GM21825 (cell line): ENCODE results near the gene ARID1B.

Source experiments
- ATAC-seq: cut with Tn5 transposase; IDR thresholded peaks from one replicate; pipeline ENCODE4 v1.9.1; 2021; ENCODE audit warnings: mild to moderate bottlenecking, moderate library complexity; ENCODE audit not compliant: unreplicated experiment

ARID1B gene

DNA sequence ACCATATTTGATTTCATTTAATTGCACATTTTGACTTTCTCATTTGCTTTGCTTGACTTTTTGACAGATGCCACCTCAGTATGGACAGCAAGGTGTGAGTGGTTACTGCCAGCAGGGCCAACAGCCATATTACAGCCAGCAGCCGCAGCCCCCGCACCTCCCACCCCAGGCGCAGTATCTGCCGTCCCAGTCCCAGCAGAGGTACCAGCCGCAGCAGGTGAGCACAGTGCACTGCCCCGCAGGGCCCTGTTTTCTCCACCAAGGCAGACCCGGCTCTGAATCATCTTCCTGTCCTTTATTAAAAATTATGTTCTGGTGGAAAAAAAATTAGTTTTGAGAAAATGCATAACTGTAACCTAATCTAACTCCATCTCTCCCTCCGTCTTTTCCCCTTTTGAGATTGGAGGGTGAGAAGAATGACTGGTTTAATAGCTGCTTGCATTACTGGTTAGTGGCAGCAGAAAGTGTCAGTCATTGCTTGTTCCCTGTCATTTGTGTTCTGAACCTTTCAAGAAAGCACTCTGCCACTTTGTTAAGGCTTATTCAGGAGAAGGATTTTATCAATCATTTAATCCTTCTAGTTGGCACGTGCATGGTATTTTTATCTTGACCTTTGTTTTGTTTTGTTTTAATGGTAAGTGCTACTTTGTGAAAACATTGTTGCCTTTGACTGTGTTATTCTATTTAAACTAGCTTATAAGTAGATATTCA, 124.3 kb downstream of the ARID1B start:
- no peak for ATAC-seq

DNA sequence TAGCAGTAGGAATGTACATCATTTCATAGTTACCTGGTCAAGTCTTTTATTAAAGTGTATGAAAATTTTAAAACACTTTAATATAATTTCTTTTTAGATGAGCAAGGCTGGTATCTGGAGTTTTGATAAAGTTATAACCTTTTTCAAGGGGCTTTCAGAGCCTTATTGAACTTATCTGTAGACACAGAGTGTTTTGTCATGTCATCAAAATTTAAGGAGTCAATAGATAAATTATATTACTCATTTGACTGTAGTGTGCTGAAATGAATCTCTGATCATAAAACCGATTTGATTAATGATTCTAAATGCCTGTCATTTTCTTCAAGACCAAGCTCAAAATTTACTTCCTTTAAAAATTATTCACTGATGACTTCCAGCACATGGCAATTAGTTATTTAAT, 125.6 kb downstream of the ARID1B start:
- no peak for ATAC-seq

DNA sequence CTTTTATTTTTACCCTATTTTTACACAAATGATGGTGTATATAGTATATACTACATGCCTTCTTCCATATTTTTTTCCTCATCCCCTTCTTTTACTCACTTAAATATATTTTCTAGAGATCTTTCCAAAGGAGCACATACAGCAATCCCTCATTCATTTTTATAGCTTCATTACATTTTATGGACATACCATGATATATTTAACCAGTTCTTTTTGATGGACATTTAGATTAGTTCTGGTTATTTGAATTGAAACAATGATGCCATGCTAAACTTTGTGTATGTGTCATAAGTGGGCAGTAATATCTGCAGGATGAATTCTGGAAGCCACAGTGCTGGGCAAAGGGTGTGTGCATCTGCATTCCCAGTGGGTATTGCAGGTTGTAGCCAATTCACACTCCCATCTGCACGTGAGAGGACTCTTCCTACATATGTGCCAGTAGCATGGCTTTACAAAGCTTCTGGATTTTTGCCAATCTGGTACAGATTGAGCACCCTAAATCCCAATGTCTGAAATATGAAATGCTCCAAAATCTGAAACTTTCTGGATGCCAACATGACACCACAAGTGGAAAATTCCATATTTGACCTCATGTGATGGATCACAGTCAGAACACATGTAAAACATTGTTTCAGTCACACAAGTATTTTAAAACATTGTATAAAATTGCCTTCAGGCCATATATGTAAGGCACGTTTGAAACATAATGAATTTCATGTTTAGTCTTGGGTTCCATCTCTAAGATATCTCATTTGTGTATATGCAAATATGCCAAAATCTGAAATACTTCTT, 127.2 kb downstream of the ARID1B start:
- no peak for ATAC-seq

DNA sequence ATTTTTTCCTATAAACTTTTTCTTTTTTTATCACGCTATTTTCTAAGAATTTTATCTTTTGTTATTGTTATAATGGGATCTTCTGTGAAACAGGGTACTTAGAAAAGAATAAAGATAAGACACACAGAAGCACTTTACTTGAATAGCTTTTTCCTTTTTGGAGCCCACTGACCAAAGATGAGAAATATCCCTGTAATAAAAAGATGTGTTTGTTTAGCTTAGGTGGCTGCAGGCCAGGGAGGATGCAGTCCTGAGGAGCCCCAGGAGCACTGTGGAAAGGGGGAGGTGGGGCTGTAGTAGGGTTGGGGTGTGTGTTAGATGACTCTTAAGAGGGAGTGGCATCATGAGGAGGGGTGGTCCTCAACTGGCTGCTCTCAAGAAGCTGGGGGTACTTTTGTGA, 128.6 kb downstream of the ARID1B start:
- ATAC-seq, result no peak

DNA sequence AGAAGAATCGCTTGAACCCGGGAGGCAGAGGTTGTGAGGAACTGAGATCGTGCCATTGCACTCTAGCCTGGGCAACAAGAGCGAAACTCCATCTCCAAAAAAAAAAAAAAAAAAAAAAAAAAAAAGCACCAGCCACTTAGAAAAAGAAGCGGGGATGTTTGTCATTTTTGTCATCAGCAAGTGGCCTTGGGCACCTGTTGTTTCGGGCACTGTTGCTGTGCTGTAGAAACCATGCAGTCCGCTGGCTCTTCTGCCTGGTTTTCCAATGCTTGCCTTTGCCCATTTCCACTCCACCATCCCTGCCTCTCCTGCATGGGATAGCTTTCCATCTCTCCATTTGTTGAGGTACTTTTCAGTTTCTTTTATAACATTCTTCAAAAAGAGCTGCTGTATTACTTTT, 129.3 kb downstream of the ARID1B start:
- no peak for ATAC-seq

DNA sequence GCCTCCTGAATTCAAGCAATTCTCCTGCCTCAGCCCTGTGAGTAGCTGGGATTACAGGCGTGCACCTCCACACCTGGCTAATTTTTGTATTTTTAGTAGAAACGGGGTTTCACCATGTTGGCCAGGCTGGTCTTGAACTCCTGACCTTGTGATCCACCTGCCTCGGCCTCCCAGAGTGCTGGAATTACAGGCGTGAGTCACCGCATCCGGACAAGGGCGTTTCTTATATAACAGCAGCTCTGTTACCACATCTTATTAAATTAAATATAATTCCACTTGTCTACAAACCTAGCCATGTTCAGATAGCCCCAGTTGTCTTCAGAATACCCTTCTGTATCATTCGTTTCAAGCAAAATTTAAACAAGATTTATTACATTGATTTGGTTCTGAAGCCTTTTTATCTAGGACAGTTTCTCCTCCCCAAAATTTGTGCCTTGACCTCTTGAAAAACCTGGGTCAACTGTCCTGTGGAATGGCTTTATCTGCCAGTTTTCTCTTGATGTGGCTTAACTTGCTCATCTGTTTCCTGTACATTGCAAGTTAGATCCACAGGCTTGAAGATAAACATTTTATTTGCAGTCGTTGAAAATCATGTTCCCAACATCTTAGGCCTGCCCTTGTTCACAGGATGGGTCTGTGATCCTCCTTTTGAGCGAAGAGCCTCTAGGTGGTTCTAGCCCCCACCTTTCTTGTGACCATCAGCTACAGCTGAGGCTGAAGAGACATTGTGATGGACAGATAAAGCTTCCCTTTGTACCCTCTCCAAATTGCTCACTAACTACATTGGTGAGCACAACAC, 132.2 kb downstream of the ARID1B start:
- ATAC-seq, result no peak

DNA sequence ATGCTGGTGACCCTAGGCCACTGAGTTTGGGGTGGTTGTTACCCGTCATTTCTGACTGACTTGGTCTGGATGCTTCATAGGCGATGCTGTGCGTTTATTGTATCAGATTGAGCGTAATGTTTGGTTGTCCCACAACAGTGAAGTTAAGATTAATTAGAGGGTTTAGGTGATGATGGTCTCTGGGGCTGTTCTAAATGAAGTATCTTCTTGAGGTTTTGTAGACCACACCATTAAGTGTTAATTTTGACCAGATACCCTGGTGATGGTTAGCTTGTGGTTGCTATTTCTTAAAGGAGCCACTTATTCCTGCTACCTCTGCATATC, 132.8 kb downstream of the ARID1B start:
- no peak for ATAC-seq

DNA sequence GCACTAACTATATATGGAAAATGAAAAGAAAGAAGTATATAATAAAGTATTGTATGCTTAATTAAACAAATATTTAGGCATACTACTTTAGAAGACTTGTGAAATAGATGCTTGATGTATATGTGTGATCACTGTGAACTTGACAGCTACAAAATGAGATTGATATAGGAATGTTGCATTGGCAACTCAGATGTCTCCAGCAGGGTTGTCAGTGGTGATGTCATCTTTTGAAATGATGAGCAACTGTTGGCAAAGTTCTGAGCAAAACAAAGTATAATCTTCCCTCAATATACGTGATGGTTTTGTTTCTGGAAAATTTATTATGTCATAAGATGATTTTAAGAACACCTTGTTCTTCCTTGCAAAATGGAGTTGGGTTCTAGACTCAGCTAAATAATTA, 133.8 kb downstream of the ARID1B start:
- no peak for ATAC-seq

DNA sequence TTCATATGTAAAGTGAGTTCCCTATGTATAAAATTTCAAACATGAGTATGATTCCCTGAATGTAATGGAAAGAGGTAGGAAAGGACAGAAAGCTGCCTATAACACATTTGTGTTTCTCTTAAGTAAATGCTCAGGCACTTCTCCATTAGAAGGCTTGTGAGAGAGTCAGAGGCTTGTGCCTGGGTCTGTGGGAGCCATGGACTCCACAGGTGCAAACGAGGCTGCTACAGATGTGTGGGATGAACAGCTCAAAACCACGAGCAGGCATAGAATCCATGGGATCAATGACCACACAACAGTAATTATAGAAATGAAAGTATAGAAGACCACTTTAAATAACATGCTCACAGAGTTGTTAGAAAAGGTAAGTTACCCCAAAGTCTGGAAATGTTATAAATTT, 134.4 kb downstream of the ARID1B start:
- ATAC-seq, result no peak

DNA sequence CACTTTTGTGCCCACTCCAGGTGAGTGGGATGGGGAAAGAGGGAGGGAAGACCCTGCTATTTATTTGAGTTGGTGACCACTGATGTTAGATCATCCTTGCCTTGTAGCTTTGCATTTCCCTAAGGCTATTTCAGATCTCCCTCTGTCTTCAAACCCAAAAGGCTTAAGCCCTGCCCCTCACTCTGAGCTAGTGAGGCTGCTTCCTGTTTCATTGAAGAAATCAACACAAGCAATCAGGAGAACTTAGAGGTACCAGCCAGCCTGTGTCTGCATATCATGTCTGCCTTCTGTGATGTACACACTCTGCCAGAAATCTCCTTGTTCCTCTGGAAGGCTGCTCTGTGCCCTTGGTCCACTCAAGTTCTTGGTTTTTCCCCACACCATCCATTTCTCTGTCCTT, 135.3 kb downstream of the ARID1B start:
- no peak for ATAC-seq

DNA sequence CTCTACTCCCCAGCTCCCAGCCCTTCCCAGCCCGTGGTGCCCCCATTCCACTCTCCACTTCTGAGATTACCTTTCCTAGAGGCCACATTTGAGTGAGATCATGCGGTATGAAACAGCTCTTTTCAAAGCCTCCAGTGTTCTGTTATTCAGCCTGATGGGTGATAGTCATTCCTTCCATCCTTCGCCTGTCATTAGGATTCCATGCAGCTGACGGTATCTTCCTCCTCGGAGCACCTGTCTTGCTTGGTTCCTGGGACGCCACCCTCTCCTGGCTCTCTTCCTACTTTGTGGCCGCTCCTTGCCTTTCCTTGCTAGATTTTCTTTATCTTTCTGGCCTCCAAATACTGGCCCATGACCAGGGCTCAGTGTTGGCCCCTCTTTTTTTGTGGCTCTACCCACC, 137.0 kb downstream of the ARID1B start:
- no peak for ATAC-seq

DNA sequence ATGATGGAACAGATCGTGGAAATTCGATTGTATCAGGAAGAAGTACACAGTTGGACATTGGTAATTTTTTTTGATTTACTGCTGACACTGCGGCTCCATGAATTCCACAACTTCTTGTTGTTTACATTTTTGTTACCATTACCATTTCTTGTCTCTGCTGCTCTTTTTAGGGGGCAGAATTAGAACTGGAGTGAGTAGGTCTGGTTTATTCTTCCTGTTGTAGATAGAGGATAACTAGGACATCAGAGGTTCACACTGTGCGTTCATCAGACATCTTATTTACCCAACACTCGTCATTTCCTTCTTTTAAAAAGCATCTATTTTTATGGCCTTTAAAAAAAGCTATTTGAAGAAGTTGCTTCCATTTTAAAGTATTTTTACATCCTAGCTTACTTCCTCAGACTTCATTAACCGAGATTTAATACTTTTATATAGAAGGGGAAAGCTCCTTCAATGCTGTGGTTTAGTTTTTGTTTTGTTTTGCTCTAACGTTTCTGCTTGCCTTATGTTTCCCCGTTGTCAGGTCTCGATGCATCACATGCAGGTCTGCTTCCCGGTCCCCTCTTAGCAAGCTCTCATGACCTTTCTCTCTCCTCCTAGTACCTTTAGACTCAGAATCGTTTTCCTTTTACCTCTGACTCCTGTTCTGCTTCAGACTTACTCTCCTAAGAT, 139.1 kb downstream of the ARID1B start:
- peak; percentile 45 for ATAC-seq

DNA sequence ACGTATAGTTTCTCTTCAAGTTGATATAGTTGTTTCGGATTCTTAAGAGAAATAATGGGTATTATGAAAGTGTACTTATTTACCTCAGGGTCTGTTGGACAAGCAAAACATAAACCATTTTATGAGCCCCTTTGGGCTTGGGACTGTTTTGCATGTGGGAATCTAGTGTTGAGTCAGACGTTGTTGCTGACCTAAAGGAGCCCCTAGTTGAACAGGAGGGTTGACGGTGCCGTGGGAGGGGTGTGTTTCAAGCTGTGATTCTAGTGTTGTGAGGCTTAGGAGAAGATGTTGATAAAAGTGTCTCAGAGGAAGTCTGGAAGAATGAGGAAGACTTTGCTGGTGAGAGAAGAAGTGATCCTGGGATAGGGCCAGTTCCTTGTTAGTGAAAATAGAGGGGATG, 140.0 kb downstream of the ARID1B start:
- peak; percentile 48 for ATAC-seq

DNA sequence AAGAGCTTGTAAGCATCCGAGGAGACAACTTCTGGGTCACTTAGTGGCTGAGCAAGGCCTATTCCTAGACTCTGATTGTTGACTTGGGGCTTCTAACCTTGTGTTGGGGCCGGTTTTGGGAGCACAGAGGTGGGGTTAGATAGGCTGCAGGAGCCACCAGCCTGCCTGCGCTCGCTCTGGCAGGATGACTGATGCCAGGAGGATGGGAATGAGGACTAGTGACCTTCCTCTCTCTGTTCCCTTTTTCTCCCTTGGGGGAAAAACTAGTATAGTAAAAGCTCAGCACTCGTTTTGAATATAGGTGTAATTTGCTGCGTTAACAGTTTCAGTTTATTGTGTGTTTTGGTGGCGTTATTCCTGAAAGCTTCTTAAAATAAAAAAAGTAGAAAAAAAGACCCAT, 141.5 kb downstream of the ARID1B start:
- no peak for ATAC-seq

DNA sequence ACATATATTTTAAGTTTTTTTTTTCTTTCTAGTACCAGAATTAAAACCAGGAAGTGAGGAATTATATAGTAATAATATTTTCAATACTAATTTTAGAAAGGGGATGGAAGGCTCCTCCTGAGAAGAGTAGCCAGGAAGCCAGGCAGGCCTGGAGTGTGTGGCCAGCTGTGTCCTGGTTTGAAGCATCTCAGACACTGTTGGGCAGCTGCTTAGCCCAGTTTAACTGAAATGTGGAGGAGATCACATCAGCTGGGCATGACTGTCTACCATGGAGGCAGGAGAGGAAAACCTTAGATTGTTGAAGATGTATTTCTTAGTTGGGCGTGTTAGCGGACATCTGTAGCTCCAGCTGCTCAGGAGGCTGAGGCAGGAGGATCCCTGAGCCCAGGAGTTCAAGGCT, 142.2 kb downstream of the ARID1B start:
- ATAC-seq, result no peak

DNA sequence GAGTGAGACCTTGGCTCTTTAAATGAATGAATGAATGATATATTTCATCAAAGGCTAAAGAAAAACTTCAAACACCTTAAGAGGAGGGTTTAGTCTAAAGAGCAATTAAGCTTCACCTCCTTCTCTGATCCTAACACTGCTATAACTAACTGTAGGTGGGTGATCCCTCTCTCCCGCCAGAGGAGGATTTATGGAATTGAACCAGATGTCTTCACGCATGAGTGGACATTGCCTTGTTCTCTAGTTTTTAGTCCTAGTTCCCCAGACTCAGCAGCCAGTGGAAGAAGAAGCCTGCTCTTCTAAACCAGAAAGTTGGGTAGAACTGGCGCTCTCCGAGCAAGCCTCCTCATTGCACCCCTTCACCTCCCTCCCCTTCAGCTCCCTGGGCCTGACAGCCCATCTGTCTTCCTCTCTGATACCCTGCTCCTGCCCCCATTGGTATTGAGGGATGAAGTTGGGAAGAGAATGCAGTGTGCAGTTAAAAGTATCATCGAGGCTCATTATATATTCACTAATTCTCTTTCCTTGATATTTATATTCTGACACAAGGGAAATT, 142.7 kb downstream of the ARID1B start:
- no peak for ATAC-seq

DNA sequence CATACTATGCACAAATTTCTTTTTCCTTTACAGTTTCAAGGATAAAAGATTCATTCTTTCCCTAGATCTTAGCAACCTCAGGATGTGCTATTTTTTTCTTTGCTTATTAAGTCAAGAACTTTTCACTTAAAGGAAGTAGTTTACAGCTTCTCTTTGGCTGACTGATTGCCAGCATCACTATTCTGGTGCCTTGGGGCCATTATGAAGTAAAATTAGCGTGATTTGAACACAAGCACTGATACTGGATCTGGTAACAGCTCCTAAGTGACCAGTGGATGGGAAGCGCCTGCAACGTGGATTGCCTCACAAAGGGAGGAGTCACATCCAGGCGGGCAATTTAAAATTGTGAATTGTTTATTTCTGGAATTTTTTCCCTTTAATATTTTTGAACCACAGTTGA, 147.1 kb downstream of the ARID1B start:
- no peak for ATAC-seq

DNA sequence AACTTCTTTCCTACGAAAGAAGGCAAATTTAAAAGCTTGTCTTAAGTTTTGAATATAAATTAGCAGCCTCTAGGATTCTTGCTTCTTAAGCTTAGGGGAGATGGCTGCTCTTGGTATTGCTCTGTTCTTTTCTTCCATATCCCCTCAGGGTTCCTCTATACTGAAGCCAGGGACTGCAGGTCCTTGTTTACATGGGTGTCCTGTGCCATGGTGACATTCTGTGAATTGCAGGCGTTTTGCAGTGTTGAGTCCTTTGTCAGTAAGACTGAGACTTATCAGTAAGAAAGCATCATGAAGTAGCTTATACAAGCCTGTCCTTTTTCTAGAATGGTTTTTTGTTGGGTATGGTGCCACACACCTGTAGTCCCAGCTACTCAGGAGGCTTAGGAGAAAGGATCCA, 147.8 kb downstream of the ARID1B start:
- no peak for ATAC-seq

DNA sequence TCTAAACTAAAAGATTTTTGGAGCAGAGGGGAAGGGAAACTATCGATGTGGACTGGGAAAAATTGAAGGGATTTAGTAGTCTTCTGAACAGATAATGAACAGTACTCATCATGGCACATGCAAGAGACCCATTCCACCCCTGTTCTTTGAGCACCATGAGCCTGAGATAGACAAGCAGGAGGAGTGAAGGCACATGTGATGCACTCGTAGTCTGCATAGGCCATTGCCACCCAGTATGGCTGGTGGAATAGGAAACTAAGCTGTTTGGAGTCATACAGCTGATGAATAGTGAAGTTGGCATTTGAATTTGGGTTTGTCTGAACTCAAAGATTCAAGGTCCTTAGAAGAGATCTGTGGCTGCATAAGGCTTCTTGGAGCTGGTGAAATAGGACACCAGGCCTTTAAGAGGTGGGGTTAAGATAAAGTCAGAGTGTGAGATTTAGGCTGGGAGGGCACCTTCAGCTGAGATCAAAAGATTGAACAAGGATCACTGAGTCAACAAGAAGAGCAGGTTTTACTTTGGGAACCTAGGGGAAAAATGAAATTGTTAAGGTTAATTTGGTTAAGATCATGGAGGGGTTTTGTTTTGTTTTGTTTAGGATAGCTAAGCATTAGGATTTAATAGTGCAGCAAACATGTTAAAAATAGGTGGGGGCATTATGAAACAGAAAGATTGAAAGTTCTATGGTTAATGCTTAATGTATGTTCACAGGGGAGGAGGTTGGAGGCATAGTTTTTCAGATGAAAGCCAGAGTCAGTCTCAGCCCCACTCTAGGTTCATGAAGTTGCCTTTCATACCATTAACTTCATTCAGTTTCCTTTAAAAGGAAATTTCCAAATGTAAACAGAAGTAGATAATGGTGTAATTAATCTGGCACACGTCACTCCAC, 148.8 kb downstream of the ARID1B start:
- ATAC-seq, result peak; percentile 92

DNA sequence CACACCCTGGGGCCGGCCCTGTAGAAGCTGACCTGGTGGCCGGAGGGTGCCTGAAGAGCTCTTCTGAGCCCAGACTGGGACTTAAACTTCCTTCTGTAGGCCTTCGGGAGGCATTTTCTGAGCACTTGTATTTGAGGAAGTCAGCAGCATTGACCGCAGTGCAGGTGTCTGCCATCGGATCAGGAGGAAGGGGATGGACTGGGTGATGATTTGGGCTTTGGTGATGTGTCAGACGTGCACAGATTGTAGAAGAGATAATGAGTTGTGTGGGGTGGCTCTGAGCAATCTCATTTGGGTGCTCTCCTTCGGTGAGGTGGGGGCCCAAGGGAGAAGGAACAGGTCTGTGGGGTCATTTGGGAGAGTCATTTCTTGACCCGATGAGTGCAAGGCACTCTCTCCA, 150.9 kb downstream of the ARID1B start:
- no peak for ATAC-seq
